NCI-H82 treated with DMSO at 0.1 percent for 48 hours (cell line): ENCODE data around the gene TCF3.

Experiments
- DNase-seq: peaks from one replicate; lab custom pipeline; 2025; ENCODE audit not compliant: unreplicated experiment; lab: John Stamatoyannopoulos, UW

Gene TCF3

GRCh38 chr19:1631557-1632100 is 20.8 kb downstream of the TCF3 start:
- no peak for DNase-seq

- no peak for DNase-seq
Observed at GRCh38 chr19:1630811-1631210, 21.6 kb downstream of the TCF3 start.

GRCh38 chr19:1630012-1630411 is 22.4 kb downstream of the TCF3 start:
- no peak for DNase-seq

- DNase-seq = no peak
Observed at GRCh38 chr19:1629256-1629808, 23.1 kb downstream of the TCF3 start.

GRCh38 chr19:1627194-1627593 is 25.2 kb downstream of the TCF3 start:
- DNase-seq = no peak

GRCh38 chr19:1626417-1627010 is 25.9 kb downstream of the TCF3 start:
- DNase-seq = no peak

GRCh38 chr19:1624458-1624857 is 28.0 kb downstream of the TCF3 start:
- no peak for DNase-seq

GRCh38 chr19:1622541-1622940 is 29.9 kb downstream of the TCF3 start:
- no peak for DNase-seq

GRCh38 chr19:1622007-1622406 is 30.4 kb downstream of the TCF3 start:
- no peak for DNase-seq

GRCh38 chr19:1621574-1621973 is 30.8 kb downstream of the TCF3 start:
- no peak for DNase-seq

- no peak for DNase-seq
Observed at GRCh38 chr19:1621021-1621420, 31.4 kb downstream of the TCF3 start.

- no peak for DNase-seq
Observed at GRCh38 chr19:1620502-1620901, 31.9 kb downstream of the TCF3 start.

GRCh38 chr19:1619703-1620102 is 32.7 kb downstream of the TCF3 start:
- no peak for DNase-seq

GRCh38 chr19:1619094-1619439 is 33.3 kb downstream of the TCF3 start:
- no peak for DNase-seq

- no peak for DNase-seq
Observed at GRCh38 chr19:1618157-1619093, 34.0 kb downstream of the TCF3 start.

- DNase-seq = no peak
Observed at GRCh38 chr19:1616875-1617274, 35.5 kb downstream of the TCF3 start.

GRCh38 chr19:1616396-1616795 is 36.0 kb downstream of the TCF3 start:
- DNase-seq = no peak

- no peak for DNase-seq
Observed at GRCh38 chr19:1615156-1615765, 37.2 kb downstream of the TCF3 start.

- no peak for DNase-seq
Observed at GRCh38 chr19:1613808-1614570, 38.4 kb downstream of the TCF3 start.

- no peak for DNase-seq
Observed at GRCh38 chr19:1613146-1613545, 39.3 kb downstream of the TCF3 start.
